NCI-H82 treated with DMSO at 0.1 percent for 48 hours (cell line): ENCODE data around the gene TXK.
A peak's percentile ranks its signal among the peaks of the same experiment; 100 is the strongest.
"Not testable (repeated sequence)": the region's sequence is repeated elsewhere in the genome, so short reads cannot be mapped to it uniquely, and the experiment has no call there.

Experiments used
- DNase-seq: peaks from one replicate; lab custom pipeline; 2025; ENCODE audit not compliant: unreplicated experiment; lab: John Stamatoyannopoulos, UW

TXK gene

DNA sequence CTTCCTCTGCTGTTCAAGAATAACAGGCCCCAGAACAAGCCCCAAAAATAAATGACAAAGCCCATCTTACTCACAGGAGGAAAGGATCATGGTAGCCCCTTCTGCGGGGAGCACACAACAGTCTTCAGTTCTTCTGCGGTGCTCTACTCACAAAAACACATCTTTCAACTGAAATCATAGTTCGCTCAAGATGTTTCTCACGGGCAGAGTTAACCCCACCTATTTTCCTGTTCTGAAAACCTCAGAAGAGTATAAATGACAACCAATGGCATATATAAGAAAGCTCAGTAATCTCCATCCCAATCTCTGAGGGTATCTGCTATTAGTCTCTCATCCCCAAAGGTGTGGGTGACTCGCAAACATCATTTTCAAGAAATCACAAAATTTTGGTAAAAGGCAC, at the start of gene TXK:
TSS of gene TXK (minus strand) at position 170 of the 400 bp plus-strand sequence. CDS start at position 90, 80 bp downstream.
- no peak for DNase-seq

DNA sequence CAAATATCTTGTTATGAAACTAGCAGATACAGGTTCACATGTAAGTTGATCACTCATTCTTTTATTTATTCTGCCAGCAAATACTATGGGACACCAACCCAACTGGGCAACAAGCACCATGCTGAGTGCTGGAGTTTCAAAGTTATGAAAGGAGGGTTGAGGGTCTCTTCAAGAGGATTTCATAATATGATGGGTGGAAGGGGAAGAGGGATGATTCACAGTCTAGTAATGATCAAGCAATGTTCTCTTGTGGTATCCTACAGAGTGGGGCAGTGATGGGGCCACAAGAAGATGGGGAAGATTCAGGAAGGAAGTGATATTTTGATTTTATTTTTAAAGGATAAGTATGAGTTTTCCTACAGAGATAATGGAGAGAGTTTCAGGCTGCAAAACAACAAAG, 46.2 kb upstream of the TXK start:
- no peak for DNase-seq

GRCh38 chr4:48178931-48179330, 44.9 kb upstream of the TXK start:
- no peak for DNase-seq

GRCh38 chr4:48175806-48176205, 41.8 kb upstream of the TXK start:
- no peak for DNase-seq

GRCh38 chr4:48175328-48175727, 41.3 kb upstream of the TXK start:
- no peak for DNase-seq

DNA sequence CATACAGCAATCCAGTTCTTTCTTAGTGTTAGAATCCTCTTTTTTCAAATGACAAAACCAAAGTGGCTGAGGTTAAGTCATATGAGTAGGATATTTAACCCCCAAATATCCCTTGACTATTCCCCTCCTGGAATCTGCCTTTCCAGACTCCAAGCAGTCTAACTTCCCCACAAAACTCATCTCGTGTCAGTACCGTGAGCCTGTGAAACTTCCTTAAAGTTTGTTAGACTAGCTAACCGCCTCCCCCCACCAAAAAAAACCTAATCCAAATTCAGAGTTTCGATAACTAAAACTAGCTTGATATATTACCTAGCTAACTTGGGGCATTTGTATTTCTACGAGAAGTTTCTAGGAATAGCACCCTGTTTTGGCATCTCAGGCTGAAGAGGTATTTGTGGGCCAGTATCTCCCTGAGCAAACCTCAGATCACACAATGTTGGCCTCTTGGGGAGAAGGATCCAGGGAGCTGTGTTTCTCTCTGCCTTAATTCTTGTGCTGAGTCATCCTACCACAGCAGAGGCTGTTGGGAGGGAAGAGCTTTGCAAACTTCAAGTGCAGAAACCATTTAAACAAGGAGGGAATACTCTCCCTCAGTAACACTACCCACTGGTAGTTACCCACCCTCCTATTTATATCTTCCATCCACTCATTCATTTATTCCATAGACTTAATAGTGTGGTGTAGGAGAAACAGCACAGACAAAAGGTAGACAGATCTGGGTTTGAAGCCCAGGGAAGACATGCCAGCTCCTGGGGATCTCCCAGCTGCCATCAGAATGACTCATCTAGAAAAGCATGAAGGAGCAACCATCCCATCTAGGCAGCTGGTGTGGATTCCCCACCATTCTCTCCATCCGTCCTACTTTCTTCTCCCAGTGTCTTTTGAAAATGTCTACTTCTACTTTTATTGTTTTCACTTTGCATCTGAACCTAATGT, 39.3 kb upstream of the TXK start:
- DNase-seq: no peak

- DNase-seq: no peak
Observed at GRCh38 chr4:48172651-48173050, 38.6 kb upstream of the TXK start.

DNA sequence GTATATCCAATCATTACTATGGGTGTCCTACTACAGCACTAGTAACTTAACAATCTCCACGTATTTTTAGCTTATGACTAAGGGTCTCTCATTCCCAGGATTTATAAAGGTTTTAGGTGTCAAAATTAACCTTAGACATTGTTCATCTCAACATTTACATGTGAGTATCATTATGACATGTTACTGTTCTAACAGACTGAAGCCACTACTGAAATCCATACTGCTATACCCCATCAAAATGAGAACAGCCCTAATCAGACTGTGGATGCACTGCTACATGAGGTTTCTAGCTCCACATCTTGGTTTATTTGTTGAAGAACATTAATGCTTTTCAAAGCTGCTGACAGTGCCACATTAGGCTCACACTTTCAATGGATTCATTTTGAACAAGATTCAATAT, 35.6 kb upstream of the TXK start:
- DNase-seq: no peak

GRCh38 chr4:48167538-48168263, 33.7 kb upstream of the TXK start:
- no peak for DNase-seq

DNA sequence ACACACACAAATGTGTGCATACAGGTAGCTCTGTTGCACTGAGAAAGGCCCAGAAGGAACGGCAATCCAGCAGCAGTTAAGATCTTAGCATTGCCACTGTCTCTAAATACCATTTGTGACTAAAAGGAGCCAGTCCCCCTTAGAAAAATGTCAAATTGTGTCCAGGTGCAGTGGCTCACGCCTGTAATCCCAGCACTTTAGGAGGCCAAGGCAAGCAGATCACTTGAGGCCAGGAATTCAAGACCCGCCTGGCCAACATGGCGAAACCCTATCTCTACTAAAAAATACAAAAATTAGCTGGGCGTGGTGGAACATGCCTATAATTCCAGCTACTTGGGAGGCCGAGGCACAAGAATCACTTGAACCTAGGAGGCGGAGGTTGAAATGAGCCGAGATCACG, 30.5 kb upstream of the TXK start:
- DNase-seq: not testable (repeated sequence)

DNA sequence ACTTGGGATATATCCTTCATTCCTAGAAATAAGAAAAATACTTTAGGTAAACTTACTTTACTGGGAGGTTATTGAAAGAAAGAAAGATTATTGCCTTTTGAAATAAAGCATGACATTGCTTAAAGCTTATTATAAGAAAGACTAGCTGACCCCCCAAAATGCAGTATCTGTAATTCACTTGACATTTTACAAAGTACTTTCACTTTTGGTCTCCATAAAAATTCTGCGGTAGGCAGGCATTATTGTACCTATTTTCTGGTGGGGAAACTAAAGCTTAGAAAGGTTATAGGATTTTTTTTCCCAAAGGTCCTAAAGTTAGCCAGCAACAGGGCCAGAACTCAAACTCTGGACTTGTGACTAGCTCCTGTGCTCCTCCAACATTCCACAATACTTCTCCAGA, 29.7 kb upstream of the TXK start:
- DNase-seq: no peak

DNA sequence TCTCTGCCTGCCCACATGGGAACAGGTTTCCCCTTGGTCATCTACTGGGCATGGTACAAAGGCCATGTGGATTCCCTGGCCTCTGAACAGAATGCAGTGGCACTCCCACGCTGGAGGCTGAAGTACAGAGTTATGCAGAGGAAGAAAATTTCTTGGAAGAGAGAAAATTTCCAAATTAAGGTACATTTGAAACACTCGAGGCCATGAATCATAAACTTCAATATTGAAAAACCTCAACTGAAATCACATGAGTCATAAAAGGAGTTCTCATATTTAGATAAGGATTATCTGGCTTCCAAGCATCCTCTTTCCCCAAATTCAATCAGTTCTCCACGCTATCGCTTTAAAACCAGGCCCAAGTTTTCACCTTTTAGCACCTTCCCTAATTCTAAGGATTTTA, 28.1 kb upstream of the TXK start:
- no peak for DNase-seq

DNA sequence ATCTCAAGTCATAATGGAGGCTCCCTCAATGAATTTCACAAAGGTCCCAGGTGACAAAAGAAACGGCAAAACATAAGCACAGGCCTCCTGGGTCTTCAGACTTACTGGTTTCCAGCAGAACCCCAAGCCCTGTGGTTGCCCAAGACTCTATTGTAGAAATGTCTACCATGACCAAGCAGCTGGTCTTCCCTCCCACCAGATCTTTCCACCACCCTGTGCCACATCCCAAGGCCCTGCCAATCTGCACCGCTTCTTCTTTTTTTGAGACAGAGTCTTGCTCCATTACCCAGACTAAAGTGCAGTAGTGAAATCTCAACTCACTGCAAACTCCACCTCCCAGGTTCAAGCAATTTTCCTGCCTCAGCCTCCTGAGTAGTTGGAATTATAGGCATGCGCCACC, 23.2 kb upstream of the TXK start:
- no peak for DNase-seq

DNA sequence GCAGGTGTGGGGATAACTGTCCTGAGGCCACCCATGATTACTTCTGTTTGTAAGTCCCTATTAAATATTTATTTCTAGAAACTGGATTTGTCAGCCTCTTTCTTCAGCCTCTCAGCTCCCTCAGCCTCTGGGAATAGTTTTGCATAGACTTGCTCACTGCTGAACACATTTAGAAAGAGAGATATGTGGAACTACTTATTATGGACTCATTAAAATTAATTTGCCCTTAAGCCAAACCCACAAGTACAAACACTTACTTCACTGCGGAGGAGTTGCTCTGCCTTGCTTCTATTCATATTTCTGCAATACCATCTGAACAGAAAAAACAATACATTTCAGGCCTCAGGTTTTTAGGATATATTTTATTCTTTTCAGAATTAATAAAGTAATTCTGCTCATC, 22.4 kb upstream of the TXK start:
- no peak for DNase-seq

DNA sequence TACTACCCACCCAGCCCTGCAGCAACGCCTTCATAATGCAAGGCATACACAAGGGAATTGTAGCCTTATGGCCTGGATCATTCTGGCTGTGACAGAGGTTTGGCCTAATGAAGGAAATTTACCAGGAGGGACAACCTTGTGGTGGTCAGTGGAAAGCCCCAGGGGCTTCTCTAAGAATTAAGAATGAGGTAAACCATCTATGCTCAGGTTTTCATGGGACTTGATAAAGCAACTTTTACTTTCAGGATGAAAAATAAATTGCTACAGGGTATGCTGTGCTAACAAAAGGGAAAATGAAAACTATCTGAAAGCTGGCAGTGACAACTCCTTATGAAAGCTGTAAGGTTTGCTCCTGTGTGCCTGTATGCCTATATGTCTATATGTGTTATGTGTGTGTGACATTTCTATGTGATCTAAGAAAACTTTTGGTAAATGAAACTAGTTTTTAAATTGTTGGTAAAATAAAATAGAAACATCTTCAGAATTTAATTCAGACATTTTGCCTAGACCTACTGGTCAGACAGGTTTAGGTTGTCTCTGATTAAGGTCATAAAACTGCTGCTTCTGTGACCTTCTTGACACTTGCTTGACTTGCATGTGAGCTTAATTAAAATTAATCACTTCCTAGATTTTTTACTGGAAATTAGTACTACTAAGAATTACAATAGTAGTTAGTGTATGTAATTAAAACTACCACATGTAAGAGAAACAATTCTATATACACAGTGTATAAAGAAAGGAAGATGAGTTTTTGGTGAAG, 19.9 kb upstream of the TXK start:
- no peak for DNase-seq

DNA sequence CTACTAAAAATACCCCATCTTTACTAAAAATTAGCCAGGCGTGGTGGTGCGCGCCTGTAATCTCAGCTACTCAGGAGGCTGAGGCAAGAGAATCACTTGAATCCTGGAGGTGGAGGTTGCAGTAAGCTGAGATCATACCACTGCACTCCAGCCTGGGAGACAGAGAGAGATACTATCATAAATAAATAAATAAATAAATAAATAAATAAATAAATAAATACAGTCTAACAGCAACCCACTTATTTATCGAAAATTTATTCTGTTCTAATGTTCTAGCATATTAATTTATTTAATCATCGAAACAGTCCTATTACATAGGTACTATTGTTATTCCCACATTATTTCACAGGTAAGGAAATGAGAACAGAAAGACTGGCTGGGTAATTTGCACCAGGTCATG, 18.2 kb upstream of the TXK start:
- DNase-seq: no peak

GRCh38 chr4:48149827-48150370, 15.8 kb upstream of the TXK start:
- no peak for DNase-seq

GRCh38 chr4:48147621-48148020, 13.6 kb upstream of the TXK start:
- no peak for DNase-seq

GRCh38 chr4:48141048-48141447, 7.0 kb upstream of the TXK start:
- DNase-seq: peak; percentile 16

- no peak for DNase-seq
Observed at GRCh38 chr4:48139691-48140090, 5.6 kb upstream of the TXK start.

GRCh38 chr4:48138936-48139335, 4.9 kb upstream of the TXK start:
- DNase-seq: no peak
